NCI-H345 treated with DMSO at 0.1 percent for 48 hours (cell line): ENCODE data around the gene PMP22.
"Not testable (repeated sequence)": the region's sequence is repeated elsewhere in the genome, so short reads cannot be mapped to it uniquely, and the experiment has no call there.

Experiments used
- DNase-seq: peaks from one replicate; lab custom pipeline; 2025; ENCODE audit not compliant: unreplicated experiment; lab: John Stamatoyannopoulos, UW

The PMP22 gene

DNA sequence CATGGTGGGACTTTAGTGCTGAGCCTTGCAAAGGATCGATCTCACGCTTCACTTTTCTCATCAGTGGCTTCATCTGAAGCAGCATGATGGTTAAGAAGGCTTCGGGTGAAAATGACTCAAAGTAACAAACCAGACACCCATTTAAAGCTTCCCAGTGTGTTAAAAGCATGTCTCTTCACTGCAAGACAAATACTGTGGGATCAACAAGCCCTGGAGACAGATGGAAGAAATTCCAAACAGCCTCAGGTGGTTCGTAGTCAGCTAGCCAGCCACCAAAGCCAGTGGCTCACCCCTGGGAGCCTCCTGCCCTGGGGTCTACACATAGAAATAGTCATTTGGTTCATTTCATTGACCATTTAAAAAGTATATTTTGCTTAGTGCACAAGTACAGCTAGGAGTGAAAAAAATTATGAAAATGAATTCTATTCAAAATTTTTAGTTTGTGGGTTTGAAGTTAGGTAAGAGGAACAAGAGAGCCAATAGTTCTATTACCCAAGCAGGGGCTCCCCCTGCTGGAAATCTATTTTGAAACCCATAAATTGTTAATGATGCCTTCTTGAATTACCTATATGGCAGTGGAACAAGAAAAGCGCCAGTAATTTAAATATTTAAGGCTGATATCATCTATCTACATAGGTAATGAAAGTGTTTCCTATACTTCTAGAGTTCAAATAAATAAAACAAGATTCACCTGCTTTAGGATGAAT is 51.6 kb downstream of the PMP22 start:
- no peak for DNase-seq

DNA sequence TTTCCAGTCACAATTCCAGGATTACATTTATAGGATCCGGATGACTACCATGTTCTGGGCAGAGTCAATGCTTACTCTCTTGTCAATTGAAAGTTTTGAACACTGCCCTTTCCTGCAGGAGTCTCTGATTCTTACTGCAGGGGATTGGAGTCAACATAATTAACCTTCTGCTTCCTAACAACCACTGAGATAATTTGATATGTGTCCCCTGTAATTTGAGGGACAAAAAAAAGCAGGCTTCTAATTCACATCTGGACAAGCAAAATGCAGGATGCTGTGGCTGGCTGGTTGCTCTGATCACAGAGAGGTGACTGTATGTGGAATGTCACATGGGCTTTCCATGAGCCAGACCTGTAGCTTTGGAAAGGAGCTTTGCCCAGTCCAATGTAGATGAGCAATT is 54.9 kb downstream of the PMP22 start:
- DNase-seq = no peak

DNA sequence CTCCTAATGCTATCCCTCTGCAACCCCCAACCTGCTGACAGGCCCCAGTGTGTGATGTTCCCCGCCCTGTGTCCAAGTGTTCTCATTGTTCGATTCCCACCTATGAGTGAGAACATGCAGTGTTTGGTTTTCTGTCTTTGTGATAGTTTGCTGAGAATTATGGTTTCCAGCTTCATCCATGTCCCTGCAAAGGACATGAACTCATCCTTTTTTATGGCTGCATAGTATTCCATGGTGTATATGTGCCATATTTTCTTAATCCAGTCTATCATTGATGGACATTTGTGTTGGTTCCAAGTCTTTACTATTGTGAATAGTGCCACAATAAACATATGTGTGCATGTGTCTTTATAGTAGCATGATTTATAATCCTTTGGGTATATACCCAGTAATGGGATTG is 62.1 kb downstream of the PMP22 start:
- DNase-seq = not testable (repeated sequence)

DNA sequence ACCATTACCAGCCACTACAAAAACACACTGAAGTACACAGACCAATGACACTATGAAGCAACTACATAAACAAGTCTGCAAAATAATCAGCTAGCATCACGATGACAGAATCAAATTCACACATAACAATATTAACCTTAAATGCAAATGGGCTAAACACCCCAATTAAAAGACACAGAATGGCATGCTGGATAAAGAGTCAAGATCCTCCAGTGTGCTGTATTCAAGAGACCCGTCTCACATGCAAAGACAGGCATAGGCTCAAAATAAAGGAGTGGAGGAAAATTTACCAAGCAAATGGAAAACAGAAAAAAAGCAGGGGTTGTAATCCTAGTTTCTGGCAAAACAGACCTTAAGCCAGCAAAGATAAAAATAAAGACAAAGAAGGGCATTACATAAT is 64.6 kb downstream of the PMP22 start:
- DNase-seq = not testable (repeated sequence)

DNA sequence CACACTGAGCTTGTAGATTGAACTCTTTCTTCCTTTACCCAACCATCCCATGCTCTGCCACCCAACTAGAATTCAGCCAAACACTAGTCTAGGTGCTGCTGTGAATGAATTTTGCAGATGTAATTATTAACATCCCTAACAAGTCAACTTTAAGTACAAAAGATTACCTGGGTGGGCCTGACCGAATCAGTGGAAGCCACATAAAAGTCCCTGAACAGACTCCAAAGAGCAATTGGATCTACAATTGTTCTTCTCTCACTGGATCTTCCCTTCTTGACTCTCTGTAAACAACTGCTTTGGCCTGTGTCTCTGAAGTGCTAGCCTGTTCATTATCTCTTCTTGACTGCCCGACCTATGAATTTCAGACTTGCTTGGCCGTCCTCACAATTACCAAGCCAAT is 67.9 kb downstream of the PMP22 start:
- no peak for DNase-seq

DNA sequence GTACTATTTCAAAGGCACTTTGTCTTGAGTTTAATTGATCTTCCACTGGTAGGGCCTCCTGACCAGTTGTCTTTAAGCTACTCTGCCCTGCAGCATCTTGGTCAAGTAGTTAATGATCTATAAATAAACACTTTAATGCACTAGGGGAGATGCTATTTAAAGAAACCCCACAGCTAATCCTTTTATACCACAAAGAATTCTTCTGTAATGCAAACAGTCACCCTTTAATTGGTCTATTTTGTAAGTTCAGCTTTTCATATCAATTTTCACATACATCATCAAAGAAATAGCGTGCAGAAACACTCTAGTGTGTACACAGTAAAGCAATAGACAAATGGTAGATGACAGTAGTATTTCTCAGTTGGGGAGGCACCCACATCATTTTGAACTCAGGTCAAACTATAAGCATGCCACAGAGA is 70.3 kb downstream of the PMP22 start:
- DNase-seq = no peak

DNA sequence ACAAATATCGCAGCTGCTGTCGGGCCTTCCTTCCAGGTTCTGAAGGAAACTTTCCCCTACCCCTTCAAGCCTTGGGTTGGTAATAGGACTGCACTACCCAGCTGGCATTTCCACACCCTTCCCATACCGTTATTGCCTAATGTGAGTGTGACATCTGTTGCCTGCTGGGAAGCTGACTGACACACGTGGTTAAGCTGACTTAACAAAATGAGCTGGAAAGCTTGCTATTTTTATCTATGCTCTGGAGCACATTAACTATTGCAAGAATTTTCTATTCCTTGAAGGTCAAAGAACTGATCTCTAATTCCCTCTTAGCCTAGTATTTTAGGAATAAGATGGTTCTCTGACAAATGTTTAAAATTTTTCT is 79.5 kb downstream of the PMP22 start:
- DNase-seq = no peak

DNA sequence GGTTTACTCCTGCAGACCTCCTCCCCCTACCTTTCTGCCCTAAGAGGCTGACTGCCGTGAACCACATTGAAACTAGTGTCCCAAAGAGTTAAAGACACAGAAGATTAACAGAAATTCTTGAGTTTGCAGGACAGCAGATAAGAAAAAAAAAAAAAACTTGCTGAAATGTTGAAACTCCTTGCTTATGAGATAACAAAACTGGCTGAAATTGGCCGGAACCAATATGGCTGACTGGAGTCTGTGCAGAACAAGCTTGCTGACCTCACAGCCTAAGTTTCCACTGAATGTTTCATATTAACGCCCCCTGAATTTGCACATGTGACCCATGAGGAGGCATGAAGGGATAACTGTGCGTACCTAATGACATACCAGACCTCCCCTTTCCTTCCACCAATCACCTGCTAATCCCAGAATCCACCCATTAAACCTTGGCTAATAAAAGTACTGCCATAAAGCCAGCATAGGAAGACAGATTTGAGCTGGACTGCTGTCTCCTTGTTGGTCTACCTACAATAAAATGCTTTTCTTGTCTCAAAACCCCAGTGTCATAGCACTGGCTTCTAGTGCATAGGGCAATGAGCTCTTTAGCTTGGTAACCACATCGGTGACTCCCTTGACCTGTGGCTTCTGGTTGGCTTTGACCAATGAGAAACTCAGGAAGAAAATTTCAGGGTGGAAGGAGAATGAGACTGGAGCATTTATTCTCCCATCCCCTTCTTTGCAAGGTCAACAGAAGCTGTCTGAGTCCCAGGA is 80.1 kb downstream of the PMP22 start:
- no peak for DNase-seq

DNA sequence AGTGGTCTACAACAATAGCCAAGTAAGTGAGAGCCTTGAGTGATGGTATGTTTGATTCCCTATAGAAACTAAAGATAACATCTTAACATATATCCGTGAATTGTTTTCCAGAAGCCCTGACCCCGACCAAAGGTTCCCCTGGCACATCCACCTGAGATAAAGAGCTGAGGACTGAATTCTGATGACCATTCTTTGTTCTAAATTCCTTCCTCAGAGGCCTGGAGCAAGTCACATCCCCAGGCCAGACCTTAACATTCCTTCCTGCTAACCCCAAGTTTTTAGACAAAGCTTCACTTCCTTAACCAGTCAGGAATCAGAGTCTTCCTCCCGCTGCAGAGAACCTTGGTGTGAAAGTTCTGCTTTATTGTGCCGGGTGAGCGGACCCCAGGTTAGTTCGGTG is 83.3 kb downstream of the PMP22 start:
- no peak for DNase-seq

DNA sequence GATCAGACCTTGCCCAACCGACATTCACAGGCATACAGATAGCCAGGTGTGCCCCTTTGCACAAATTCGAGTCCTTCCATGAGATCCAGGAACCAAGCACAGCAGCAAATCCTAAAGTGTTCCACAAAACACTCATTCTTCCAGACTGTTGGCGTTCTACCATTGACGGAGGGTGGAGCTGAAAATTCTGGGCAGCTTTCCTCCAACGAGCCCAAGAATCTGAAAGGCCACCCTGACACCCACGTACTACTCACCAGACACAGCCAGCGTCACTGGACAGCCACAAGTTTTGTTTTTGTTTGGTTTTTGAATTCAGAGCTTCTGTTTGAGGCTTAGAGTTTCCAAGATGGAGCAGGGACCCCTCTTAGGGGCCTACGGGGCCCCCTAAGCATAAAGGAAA is 83.8 kb downstream of the PMP22 start:
- DNase-seq = no peak

DNA sequence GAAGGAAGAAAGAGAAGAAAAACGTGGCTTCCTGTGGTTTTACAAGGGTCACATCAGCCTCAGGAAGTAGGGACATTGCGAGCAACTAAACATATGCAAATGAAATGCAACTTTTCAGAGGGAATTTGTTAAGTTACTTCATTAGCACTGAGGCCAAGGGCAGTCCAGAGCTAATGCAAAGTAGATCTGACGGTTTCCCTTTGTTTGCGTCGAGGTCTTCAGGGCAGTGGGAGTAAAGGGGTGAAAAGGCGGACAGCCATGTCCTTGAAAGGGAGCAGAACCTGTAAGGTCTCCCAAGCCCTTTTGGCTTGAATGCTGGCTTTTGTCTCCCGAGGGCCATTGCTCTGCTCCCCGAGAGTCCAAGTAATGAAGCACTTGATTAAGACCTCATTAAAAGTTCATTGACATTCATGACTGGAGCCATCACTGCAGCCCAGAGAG is 85.0 kb downstream of the PMP22 start:
- no peak for DNase-seq
